MG63 (cell line): ENCODE data around the gene PLD2. TPM values are rescaled to one million over a fixed set of nuclear protein-coding genes. Genes with fewer than 3 reads are reported as not detected.
A peak's percentile ranks its signal among the peaks of the same experiment; 100 is the strongest.

Experiments
- DNase-seq: peaks from one replicate; pipeline ENCODE4 v3.0.0-alpha.2; 2020
- H3K27me3 ChIP-seq: fragments of 250-450 bp; sonication (Bioruptor Pico); 2 replicates; pipeline ENCODE4 v1.5.1; 2020; ENCODE audit warnings: mild to moderate bottlenecking, moderate library complexity
- H3K36me3 ChIP-seq: fragments of 250-450 bp; sonication (Bioruptor Pico); 2 replicates; pipeline ENCODE4 v1.5.1; 2020; ENCODE audit warnings: mild to moderate bottlenecking, moderate library complexity
- H3K4me3 ChIP-seq: fragments of 250-450 bp; sonication (Bioruptor Pico); 2 replicates; pipeline ENCODE4 v1.5.1; 2020; ENCODE audit warnings: mild to moderate bottlenecking, moderate library complexity
- H3K9me3 ChIP-seq: fragments of 250-450 bp; sonication (Bioruptor Pico); 2 replicates; pipeline ENCODE4 v1.5.1; 2020; ENCODE audit warnings: mild to moderate bottlenecking, moderate library complexity
- total RNA-seq: library from RNA; depleted of rRNA; stranded (reverse); fragments of >200 nt; shearing (Covaris generic); gene quantifications from 2 replicates; pipeline ENCODE4 v1.2.3, GENCODE V29; 2014; ENCODE audit warnings: low replicate concordance

Gene PLD2
- total RNA-seq, 1 experiment from 2014 or later: 5.8 TPM

DNA sequence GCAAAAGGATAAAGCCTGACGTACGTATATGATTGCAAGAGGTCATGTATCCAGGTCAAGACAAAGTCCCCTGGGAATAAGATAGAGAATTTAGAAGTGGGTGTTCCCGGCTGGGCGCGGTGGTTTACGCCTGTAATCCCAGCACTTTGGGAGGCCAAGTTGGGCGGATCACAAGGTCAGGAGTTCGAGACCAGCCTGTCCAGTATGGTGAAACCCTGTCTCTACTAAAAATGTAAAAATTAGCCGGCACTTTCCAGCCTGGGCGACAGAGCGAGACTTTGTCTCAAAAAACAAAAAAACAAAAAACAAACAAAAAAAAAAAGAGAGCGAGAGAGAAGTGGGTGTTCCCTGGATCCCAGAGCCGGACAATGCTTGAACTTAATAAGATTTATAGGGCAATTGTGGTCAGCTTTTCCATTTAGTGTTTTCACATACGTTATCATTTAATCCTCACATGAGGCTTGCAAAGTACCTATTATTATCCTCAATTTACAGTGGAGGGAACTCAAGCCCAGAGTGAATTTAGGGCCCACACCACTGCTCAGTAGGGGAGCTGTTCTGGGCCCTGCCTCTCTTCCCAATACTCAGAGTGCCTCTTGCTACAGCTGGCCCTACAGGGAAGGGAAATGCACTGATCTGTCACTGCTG, 18.7 kb upstream of the PLD2 start:
- Histone ChIP-seq H3K36me3 (no peaks in the 10 kb centered on the region), H3K9me3 (no peaks in the 10 kb centered on the region), H3K4me3 (no peak overlapping the region), H3K27me3 (no peaks in the 10 kb centered on the region)
- no peak for DNase-seq

DNA sequence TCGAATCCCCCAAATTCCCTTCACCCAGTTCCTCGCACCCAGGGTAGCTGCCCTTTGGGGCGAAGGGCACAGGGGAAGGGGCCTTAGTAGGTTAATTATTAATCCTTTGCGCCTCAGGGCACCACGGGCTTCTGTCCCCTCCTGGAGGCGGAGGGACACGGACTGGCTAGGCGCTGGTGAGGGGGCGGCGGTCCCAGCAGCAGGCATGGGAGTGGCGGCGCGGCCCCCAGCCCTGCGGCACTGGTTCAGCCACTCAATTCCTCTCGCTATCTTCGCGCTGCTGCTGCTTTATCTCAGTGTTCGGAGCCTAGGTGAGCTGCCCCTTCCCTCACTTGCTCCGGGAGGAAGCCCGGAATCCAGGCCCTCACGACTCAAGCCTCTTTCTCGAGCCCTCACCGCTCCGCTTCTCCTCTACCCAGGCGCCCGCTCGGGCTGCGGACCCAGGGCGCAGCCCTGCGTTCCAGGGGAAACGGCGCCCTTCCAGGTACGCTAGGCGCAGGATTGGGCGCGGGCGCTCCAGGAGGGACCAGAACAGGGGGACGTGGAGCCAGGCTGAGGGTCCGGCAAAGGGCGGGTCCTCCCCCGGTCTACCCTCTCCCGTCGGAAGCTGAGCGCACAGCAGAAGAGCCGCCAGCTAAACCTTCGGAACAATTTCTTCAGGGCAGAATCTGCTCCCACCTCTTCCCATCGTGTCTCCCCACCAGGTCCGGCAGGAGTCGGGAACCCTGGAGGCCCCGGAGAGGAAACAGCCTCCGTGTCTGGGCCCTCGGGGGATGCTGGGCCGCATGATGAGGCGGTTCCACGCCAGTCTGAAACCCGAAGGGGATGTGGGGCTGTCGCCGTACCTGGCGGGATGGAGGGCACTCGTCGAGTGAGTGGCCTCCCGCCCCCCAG, 17.9 kb upstream of the PLD2 start, which contains the start of gene GLTPD2:
Gene GLTPD2 (plus strand): TSS at position 158 of the 894 bp plus-strand sequence. CDS start 48 bp downstream, at position 206.
- no peaks in the 10 kb centered on the region for H3K36me3 ChIP-seq
- H3K9me3 ChIP-seq: no peaks in the 10 kb centered on the region
- H3K27me3 ChIP-seq: no peaks in the 10 kb centered on the region
- no peak for DNase-seq
- H3K4me3 ChIP-seq: peak within 1 kb of the TSS; percentile 52

DNA sequence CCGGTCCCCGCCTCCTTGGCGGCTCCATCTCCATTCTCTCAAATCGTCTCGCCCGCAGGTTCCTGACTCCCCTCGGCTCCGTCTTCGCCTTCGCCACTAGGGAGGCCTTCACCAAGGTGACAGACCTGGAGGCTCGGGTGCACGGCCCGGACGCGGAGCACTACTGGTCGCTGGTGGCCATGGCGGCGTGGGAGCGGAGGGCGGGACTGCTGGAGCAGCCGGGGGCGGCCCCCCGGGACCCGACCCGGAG, 17.3 kb upstream of the PLD2 start:
- H3K27me3 ChIP-seq: no peaks in the 10 kb centered on the region
- peak overlapping the region; percentile 52 for H3K4me3 ChIP-seq

DNA sequence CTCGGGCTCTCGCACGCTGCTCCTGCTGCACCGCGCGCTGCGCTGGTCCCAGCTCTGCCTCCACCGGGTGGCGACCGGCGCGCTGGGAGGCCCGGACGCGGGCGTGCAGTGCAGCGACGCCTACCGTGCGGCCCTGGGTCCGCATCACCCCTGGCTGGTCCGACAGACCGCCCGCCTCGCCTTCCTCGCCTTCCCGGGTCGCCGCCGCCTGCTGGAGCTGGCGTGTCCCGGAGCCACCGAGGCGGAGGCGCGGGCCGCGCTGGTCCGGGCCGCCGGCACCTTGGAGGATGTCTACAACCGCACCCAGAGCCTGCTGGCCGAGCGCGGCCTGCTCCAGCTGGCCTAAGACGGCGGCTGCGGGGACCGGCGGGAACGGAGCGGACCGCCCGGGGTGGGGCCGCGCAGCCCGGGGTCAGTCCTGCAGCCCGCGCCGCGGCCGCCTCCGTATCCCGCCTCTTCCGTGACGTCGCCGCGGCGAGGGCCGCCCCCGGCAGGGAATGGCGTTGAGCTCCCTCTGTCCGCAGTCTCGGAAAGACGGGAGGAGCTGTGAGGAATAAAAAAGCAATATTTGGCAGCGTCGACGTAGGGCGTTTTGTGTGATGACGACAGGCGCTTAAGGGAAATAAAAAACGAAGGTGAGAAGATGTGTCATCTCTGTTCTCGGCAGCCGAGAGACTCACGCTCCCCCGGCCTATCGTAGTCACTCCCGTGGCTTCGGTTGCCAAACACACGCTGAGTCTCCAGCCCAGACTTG, 16.8 kb upstream of the PLD2 start:
- Histone ChIP-seq H3K36me3 (no peaks in the 10 kb centered on the region), H3K9me3 (no peaks in the 10 kb centered on the region), H3K4me3 (peak overlapping the region; percentile 52), H3K27me3 (no peaks in the 10 kb centered on the region)
- peak; percentile 76 for DNase-seq

More for the DNA sequence above, 17.3 kb upstream of the PLD2 start:
- no peak for DNase-seq
- H3K9me3 ChIP-seq: no peaks in the 10 kb centered on the region
- H3K36me3 ChIP-seq: no peaks in the 10 kb centered on the region

DNA sequence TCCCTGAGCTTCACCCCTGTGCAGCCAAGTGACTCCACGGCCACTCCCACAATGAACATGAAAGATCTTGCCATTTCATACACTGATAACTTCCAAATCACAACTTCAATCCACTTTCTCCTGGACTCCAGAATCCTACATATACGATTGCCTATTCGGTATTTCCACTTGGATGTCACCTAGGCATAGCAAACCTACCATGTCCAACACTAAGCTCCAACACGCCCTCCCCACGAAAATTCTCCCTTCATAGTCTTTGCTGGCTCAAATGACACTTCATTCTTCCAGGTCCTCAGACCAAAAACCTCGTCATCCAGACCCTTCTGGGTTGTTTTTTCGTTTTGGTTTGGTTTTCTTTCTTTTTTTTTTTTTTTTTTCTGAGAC, 16.3 kb upstream of the PLD2 start:
- no peaks in the 10 kb centered on the region for H3K27me3 ChIP-seq
- H3K36me3 ChIP-seq: no peaks in the 10 kb centered on the region
- no peaks in the 10 kb centered on the region for H3K9me3 ChIP-seq
- no peak for DNase-seq
- H3K4me3 ChIP-seq: peak overlapping the region; percentile 52

DNA sequence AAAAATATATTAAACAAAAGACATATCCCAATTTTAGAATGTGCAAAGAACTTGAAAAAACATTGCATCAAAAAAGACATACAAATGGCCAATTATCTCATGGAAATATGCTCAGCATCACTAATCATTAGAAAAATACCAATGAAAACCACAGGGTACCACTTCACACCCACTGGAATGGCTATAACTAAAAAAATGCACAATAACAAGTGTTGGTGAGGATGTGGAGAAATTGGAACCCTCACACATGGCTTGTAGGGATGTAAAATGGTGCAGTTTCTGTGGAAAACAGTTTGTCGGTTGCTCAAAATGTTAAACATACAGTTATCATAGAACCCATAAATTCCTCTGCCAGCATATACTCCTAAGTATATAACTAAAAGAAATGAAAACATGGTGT, 11.8 kb upstream of the PLD2 start:
- no peaks in the 10 kb centered on the region for H3K36me3 ChIP-seq
- H3K4me3 ChIP-seq: no peak overlapping the region
- no peaks in the 10 kb centered on the region for H3K27me3 ChIP-seq
- DNase-seq: no peak
- no peaks in the 10 kb centered on the region for H3K9me3 ChIP-seq

DNA sequence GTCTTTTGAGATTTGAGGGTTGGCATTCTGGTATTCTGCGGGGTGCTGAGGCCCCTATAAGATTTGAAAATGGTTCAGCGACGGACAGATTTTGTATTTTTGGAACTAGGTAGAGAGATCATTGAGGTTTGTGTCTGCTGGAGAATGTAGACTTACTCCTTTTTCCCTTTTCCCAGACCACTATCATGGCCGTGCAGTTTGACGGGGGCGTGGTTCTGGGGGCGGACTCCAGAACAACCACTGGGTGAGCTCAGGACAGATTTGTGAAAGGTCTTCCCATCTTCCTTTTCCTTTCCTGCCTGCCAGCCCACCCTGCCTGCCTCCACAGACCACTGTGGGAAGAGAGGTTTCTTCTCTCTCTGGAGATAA, 10.4 kb upstream of the PLD2 start:
- Histone ChIP-seq H3K36me3 (no peaks in the 10 kb centered on the region), H3K4me3 (peak overlapping the region; percentile 90), H3K27me3 (no peaks in the 10 kb centered on the region), H3K9me3 (no peaks in the 10 kb centered on the region)
- DNase-seq: peak; percentile 39

DNA sequence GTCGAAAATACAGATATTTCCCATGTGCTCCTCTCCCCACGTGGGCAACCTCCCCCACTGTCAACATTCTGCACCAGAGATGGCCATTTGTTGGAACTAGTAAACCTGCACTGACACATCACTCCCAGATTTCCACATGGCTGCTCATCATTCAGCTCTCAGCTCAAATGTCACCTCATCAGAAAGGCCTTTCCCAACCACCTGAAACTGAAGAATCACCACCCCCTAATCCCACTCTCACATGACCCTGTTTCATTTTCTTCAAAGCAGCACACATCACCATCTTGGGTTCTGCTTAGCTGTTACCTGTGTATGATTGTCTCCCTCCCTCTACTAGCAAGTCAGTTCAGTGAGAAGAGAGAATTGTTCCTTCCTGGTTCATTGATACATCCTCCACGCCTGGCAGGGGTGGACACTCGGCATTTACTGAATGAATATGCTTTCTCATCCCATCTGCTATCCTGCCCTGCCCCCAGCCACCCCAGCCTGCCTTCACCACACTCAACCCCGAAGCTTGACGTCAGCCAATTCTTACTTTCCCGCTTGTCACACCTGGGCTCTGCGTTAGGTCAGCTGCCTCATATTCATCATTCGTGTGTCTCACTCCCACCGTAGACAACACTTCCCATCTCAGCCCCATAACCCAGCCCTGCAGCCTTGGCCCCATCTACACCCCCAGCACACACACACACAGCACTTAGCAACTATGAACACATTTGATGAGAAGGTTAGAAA, 6.3 kb upstream of the PLD2 start:
- no peaks in the 10 kb centered on the region for H3K36me3 ChIP-seq
- H3K27me3 ChIP-seq: no peaks in the 10 kb centered on the region
- DNase-seq: no peak
- H3K4me3 ChIP-seq: no peak overlapping the region
- no peaks in the 10 kb centered on the region for H3K9me3 ChIP-seq

DNA sequence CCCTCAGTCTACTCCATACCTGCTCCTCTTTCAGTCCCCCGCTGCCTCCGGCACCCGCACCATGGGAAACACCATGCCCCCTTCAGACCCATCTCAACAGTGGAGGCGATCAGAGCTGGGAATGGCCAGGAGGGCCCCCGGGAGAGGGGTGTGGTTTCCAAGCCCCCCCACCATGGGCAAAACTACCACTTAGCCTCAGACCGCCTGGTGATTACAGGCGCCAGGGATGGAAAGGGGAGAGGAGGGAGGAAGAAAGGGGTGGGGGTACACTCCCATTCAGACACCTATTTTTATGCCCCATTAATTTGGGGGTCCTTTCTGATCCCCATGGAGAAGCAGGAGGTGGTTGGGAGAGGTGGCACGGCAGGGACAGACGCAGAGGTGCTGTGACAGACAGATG, 4.7 kb upstream of the PLD2 start, which contains the start of gene C17orf114:
Gene C17orf114 (minus strand): TSS at position 101 of the 400 bp plus-strand sequence.
- no peak for DNase-seq
- H3K9me3 ChIP-seq: no peaks in the 10 kb centered on the region
- no peaks in the 10 kb centered on the region for H3K27me3 ChIP-seq
- H3K4me3 ChIP-seq: no peak within 1 kb of the TSS
- no peaks in the 10 kb centered on the region for H3K36me3 ChIP-seq

DNA sequence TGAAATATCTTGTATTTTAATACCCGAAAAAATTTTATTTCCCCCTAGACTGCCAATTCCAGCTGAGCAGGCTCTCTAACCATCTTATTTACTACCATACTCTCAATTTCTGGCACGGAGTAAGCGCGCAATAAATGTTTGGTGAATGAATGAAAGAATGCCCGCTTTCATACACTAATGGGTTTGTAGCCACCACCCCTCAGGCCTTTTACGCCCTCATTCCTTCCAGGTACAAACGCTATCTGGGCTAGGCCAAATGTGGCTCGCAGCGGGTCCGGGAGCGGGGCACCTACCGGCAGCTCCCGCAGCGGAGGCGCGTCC, 536 bp upstream of the PLD2 start:
- no peaks in the 10 kb centered on the region for H3K27me3 ChIP-seq
- H3K9me3 ChIP-seq: no peaks in the 10 kb centered on the region
- no peak for DNase-seq
- peak overlapping the region; percentile 53 for H3K4me3 ChIP-seq
- H3K36me3 ChIP-seq: no peaks in the 10 kb centered on the region

DNA sequence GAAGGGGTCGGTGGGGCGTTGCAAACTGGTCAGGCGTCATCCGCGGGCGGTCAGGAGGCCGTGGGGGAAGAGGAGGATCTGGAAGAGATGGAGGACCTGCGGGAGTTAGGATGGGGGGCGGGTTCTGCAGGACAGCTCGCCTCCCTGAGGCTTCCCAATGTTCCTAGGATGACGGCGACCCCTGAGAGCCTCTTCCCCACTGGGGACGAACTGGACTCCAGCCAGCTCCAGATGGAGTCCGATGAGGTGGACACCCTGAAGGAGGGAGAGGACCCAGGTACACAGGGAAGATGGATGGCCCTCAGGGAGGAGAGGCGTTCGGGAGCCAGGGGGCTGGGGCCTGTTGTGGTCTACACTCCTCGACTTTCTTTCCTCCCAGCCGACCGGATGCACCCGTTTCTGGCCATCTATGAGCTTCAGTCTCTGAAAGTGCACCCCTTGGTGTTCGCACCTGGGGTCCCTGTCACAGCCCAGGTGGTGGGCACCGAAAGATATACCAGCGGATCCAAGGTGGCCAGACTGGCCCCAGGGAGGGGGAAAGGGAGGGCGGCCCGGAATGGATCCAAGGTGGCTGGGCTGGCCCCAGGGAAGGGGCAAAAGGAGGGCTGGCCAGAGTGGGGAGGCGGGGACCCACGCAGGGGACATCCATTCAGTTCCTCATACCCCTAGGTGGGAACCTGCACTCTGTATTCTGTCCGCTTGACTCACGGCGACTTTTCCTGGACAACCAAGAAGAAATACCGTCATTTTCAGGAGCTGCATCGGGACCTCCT, 839 bp downstream of the PLD2 start:
- no peaks in the 10 kb centered on the region for H3K36me3 ChIP-seq
- no peaks in the 10 kb centered on the region for H3K9me3 ChIP-seq
- no peaks in the 10 kb centered on the region for H3K27me3 ChIP-seq
- H3K4me3 ChIP-seq: peak overlapping the region; percentile 59
- no peak for DNase-seq

DNA sequence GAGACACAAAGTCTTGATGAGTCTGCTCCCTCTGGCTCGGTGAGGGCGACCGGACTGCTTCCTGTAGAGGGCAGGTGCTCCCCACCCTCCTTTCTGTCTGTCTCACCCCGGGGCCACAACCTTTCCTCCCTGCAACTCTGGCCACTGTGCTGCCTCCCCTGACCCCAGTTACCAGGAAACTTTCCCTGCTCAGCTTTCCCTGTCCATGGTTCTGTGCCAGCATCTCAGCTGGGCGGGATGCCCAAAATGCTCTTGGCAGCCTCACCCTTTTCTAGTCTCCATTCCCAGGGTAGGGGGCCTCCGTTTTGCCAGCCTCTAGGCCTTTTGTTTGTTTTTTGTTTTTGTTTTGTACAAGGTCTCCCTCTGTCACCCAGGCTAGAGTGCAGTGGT, 1.4 kb downstream of the PLD2 start:
- Histone ChIP-seq H3K9me3 (no peaks in the 10 kb centered on the region), H3K27me3 (no peaks in the 10 kb centered on the region), H3K4me3 (no peak overlapping the region), H3K36me3 (no peaks in the 10 kb centered on the region)
- DNase-seq: peak; percentile 29

DNA sequence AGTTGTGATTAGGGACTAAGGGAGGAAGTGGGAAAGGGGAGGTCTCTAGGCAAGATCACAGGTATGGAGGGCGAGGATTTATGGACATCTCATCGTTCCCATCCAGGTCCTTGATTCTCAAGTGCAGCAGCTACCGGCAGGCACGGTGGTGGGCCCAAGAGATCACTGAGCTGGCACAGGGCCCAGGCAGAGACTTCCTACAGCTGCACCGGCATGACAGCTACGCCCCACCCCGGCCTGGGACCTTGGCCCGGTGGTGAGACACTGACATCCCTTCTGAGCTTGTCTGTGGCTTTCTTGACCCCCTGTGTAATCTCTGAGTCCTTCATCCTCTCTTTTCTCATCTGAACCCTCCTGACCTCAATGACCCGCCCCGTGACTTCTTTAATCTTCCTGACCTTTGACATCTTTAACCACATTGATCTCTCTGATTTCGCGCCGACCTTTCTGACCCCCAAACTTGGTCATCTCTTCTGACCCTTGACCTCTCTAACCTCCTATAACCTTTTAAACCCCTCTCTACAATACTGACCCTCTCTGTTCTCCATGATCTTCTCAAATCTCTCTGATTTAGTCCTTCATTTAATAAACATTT, 3.8 kb downstream of the PLD2 start:
- H3K9me3 ChIP-seq: no peaks in the 10 kb centered on the region
- no peaks in the 10 kb centered on the region for H3K36me3 ChIP-seq
- no peaks in the 10 kb centered on the region for H3K27me3 ChIP-seq
- no peak for DNase-seq
- H3K4me3 ChIP-seq: no peak overlapping the region

DNA sequence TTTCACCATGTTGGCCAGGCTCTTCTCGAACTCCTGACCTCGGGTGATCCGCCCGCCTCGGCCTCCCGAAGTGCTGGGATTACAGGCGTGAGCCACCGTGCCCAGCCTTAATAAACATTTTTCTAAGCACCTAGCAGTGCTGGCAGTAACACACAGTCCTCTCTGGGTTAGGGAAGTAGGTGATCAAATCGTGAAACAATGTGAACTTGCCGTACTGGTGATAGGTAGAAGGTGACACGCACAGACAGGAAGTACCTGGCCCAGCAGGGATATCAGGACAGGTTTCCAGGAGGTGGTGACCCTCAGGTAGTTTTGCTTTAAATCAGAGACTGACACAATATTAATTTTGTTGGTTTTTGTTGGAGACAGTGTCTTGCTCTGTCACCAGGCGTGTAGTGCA, 4.5 kb downstream of the PLD2 start:
- no peaks in the 10 kb centered on the region for H3K9me3 ChIP-seq
- no peaks in the 10 kb centered on the region for H3K27me3 ChIP-seq
- H3K4me3 ChIP-seq: no peak overlapping the region
- DNase-seq: no peak
- no peaks in the 10 kb centered on the region for H3K36me3 ChIP-seq

DNA sequence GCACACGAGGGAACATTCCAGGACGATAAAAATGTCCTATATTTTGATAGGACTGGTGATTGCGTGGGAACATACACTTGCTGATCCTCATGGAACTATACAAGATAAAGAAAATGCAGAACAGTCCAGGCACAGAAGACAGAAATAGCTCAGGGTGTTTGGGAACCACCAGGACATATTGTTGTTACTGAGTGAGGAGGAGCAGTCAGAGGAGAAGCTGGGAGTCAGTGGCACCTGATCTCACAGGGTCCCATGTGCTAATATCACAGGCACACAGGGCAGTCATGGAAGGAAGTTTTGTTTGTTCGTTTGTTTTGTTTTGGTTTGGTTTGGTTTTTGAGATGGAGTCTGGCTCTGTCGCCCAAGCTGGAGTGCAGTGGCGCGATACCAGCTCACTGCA, 5.7 kb downstream of the PLD2 start:
- DNase-seq: no peak
- H3K4me3 ChIP-seq: no peak overlapping the region
- H3K27me3 ChIP-seq: no peaks in the 10 kb centered on the region
- H3K36me3 ChIP-seq: no peaks in the 10 kb centered on the region
- no peaks in the 10 kb centered on the region for H3K9me3 ChIP-seq

DNA sequence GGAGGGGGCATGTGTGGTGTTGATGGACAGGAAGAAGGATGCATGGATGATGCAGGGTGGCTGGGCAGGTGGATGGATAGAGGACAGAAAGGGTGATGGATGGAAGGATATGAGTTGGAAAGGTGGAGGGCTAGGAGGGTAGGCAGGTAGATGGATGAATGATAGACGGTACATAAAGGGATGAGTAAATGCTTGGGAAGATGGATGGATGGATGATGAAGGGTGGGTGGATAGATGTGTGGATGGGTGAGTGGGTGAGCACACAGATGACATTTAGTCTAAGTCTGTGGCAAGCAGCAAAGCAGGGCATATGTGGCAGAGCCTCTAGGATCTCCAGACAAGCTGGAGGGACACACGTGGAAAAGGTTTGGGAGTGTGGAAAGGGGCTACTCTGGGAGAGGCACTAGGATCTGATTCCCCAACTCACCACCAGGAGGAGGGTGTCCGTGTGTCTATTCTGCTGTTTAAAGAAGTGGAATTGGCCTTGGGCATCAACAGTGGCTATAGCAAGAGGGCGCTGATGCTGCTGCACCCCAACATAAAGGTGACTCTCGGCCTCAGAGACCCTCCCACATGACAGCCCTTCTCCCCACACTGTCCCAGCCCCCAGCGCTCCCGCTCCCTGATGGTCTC, 8.2 kb downstream of the PLD2 start:
- DNase-seq: no peak

More for the DNA sequence above, 8.2 kb downstream of the PLD2 start:
- H3K4me3 ChIP-seq: no peak overlapping the region
- no peaks in the 10 kb centered on the region for H3K36me3 ChIP-seq
- H3K9me3 ChIP-seq: no peaks in the 10 kb centered on the region
- no peaks in the 10 kb centered on the region for H3K27me3 ChIP-seq
